IMR-90 (cell line): ENCODE results near the gene RIPK4. TPM values are rescaled to one million over a fixed set of nuclear protein-coding genes. Genes with fewer than 3 reads are reported as not detected.

Experiments
- ATAC-seq: fragments of 200-7000 bp; cut with Tn5 transposase; 2 replicates; pipeline ENCODE4 v1.9.1; 2020; ENCODE audit warnings: low read depth, mild to moderate bottlenecking, moderate library complexity
- BruUV-seq: library from RNA; stranded (reverse); fragments of 400-500 nt; replicated peaks from 2 replicates; lab custom pipeline; 2021; lab: Mats Ljungman, UMichigan
- CTCF ChIA-PET: fragments of 300-600 bp; formaldehyde crosslinking; extraction: SDS; loops from one replicate; lab custom pipeline; 2021; ENCODE audit warnings: antibody characterized with exemption; lab: Yijun Ruan, JAX
- POLR2A ChIA-PET: fragments of 300-600 bp; sonication (Branson Sonifier 250); formaldehyde crosslinking; loops from one replicate; lab custom pipeline; 2022; ENCODE audit warnings: antibody characterized with exemption; ENCODE audit not compliant: unreplicated experiment; lab: Charles Lee
- DNase-seq: peaks from one replicate; pipeline ENCODE4 v3.0.0; 2013
- H2AFZ ChIP-seq: replicated peaks from 2 replicates; pipeline ENCODE3; 2013; ENCODE audit warnings: low read length, mild to moderate bottlenecking; ENCODE audit not compliant: poor library complexity
- H2AK5ac ChIP-seq: 2 replicates; pipeline ENCODE4 v1.6.1; 2013; ENCODE audit warnings: low read depth, low read length, inconsistent platforms
- H2AK9ac ChIP-seq: replicated peaks from 2 replicates; pipeline ENCODE3; 2013; ENCODE audit warnings: mild to moderate bottlenecking, low read depth, low read length, moderate library complexity; ENCODE audit not compliant: poor library complexity
- H2BK120ac ChIP-seq: 2 replicates; pipeline ENCODE4 v1.6.1; 2013; ENCODE audit warnings: low read depth, low read length, inconsistent platforms
- H2BK15ac ChIP-seq: 3 replicates; pipeline ENCODE4 v1.6.1; 2013; ENCODE audit warnings: low read depth, low read length, inconsistent platforms
- H2BK20ac ChIP-seq: 2 replicates; pipeline ENCODE4 v1.6.1; 2013; ENCODE audit warnings: low read depth, mild to moderate bottlenecking, inconsistent platforms, low read length, moderate library complexity
- H2BK5ac ChIP-seq: 2 replicates; pipeline ENCODE4 v1.6.1; 2013; ENCODE audit warnings: mild to moderate bottlenecking, low read depth, low read length, inconsistent platforms; ENCODE audit not compliant: poor library complexity, severe bottlenecking
- H3K14ac ChIP-seq: replicated peaks from 2 replicates; pipeline ENCODE4 v1.6.1; 2013; ENCODE audit warnings: low read depth, low read length, inconsistent platforms
- H3K18ac ChIP-seq: 2 replicates; pipeline ENCODE4 v1.6.1; 2013; ENCODE audit warnings: low read depth, low read length, control low read depth
- H3K23ac ChIP-seq: 2 replicates; pipeline ENCODE4 v1.6.1; 2013; ENCODE audit warnings: low read depth, low read length, inconsistent platforms
- H3K27ac ChIP-seq: 2 replicates; pipeline ENCODE4 v1.5.1; 2013; ENCODE audit warnings: mild to moderate bottlenecking, control low read depth, low read length; ENCODE audit not compliant: insufficient read depth
- H3K27me3 ChIP-seq: 2 replicates; pipeline ENCODE4 v1.6.1; 2013; ENCODE audit warnings: low read length; ENCODE audit not compliant: control insufficient read depth, insufficient read depth
- H3K36me3 ChIP-seq: 2 replicates; pipeline ENCODE4 v1.6.1; 2013; ENCODE audit warnings: low read length, mixed read lengths; ENCODE audit not compliant: control insufficient read depth, insufficient read depth
- H3K4ac ChIP-seq: 2 replicates; pipeline ENCODE4 v1.6.1; 2013; ENCODE audit warnings: low read depth, low read length, inconsistent platforms
- H3K4me1 ChIP-seq: 2 replicates; pipeline ENCODE4 v1.6.1; 2013; ENCODE audit warnings: low read length, mixed read lengths; ENCODE audit not compliant: control insufficient read depth, insufficient read depth
- H3K4me2 ChIP-seq: 2 replicates; pipeline ENCODE4 v1.6.1; 2013; ENCODE audit warnings: low read depth, mild to moderate bottlenecking, control low read depth, low read length, moderate library complexity
- H3K4me3 ChIP-seq: 2 replicates; pipeline ENCODE4 v1.5.1; 2013; ENCODE audit warnings: low read depth, mild to moderate bottlenecking, control low read depth, low read length, moderate library complexity; ENCODE audit not compliant: insufficient read depth
- H3K56ac ChIP-seq: 2 replicates; pipeline ENCODE4 v1.6.1; 2013; ENCODE audit warnings: low read length, inconsistent platforms; ENCODE audit not compliant: insufficient read depth; ENCODE audit errors: extremely low read depth
- H3K79me1 ChIP-seq, 2 experiments: 2 replicates each; pipeline ENCODE4 v1.6.1; 2013; ENCODE audit warnings: low read length in 2 of 2, inconsistent platforms in 1 of 2, low read depth in 1 of 2
- H3K9ac ChIP-seq: 2 replicates; pipeline ENCODE4 v1.6.1; 2013; ENCODE audit warnings: low read depth, low read length, control low read depth
- H3K9me1 ChIP-seq: 2 replicates; pipeline ENCODE4 v1.6.1; 2013; ENCODE audit warnings: low read length, inconsistent platforms; ENCODE audit not compliant: insufficient read depth
- H3K9me3 ChIP-seq: 2 replicates; pipeline ENCODE4 v1.6.1; 2013; ENCODE audit warnings: low read length; ENCODE audit not compliant: control insufficient read depth, insufficient read depth
- H4K20me1 ChIP-seq: 2 replicates; pipeline ENCODE4 v1.6.1; 2013; ENCODE audit warnings: low read length, inconsistent platforms; ENCODE audit not compliant: insufficient read depth
- H4K5ac ChIP-seq: 2 replicates; pipeline ENCODE4 v1.6.1; 2013; ENCODE audit warnings: mild to moderate bottlenecking, low read depth, low read length, control low read depth
- H4K8ac ChIP-seq, 2 experiments: 2 replicates each; pipeline ENCODE4 v1.6.1; 2013; ENCODE audit warnings: low read depth in 2 of 2, low read length in 2 of 2, control low read depth in 1 of 2, inconsistent platforms in 1 of 2
- H4K91ac ChIP-seq: 2 replicates; pipeline ENCODE4 v1.6.1; 2013; ENCODE audit warnings: low read depth, low read length, inconsistent platforms; ENCODE audit not compliant: insufficient read depth
- CTCF ChIP-seq: conservative IDR thresholded peaks from 2 replicates; pipeline ENCODE4 v1.5.1; 2012; ENCODE audit warnings: mild to moderate bottlenecking, low read depth, low read length, improper control_type of control experiment
- MAFK ChIP-seq: IDR thresholded peaks from 2 replicates; pipeline ENCODE4 v1.6.1; 2012; ENCODE audit warnings: low read depth, low read length, improper control_type of control experiment
- MAZ ChIP-seq: IDR thresholded peaks from 2 replicates; pipeline ENCODE4 v1.6.1; 2012; ENCODE audit warnings: low read depth, mild to moderate bottlenecking, low read length, improper control_type of control experiment, moderate library complexity, borderline replicate concordance
- SMC3 ChIP-seq: fragments of 150-350 bp; IDR thresholded peaks from 2 replicates; pipeline ENCODE4 v1.6.1; 2016; ENCODE audit warnings: low read depth, mild to moderate bottlenecking, antibody characterized with exemption, low read length, moderate library complexity
- WGBS, 2 experiments: methylation state at CpG; one replicate each; pipeline versions ENCODE4 v1.1.5 to v1.1.7; 2013; ENCODE audit warnings: missing lambda C conversion rate in 2 of 2; ENCODE audit not compliant: insufficient read length in 1 of 2; ENCODE audit errors: extremely low coverage in 2 of 2; 5-methylcytosine and 5-hydroxymethylcytosine counted together
- dilution Hi-C: fragments of 300-500 bp; cut with HindIII; formaldehyde crosslinking; loops from one replicate; pipeline ENCODE4 v1.14.3; 2018; ENCODE audit warnings: low sequenced_read_pairs; ENCODE audit not compliant: unreplicated experiment
- in situ Hi-C: fragments of 300-500 bp; cut with MboI; formaldehyde crosslinking; loops from 3 replicates; pipeline ENCODE4 v1.14.3; 2019; ENCODE audit warnings: low sequenced_read_pairs, inconsistent platforms, mixed read lengths
- intact Hi-C: fragments of 100-400 bp; cut with micrococcal nuclease; formaldehyde crosslinking; loops from 2 replicates; pipeline ENCODE4 v1.10.0; 2022
- polyA plus RNA-seq, 3 experiments: library from polyadenylated mRNA; depleted of rRNA; stranded (reverse); fragments of >200 nt; gene quantifications; 2 replicates each; pipeline ENCODE4 v1.2.3, GENCODE V29; 2012; ENCODE audit warnings: low replicate concordance in 1 of 3
- total RNA-seq: library from RNA; depleted of rRNA; stranded (reverse); fragments of >200 nt; gene quantifications from 2 replicates; pipeline ENCODE4 v1.2.3, GENCODE V29; 2012

RIPK4 gene
- total and polyA plus RNA-seq, 2 of the 4 experiments (the other 2 are of a cell fraction): under 0.01 to 0.03 TPM

- no peak for TF ChIP-seq SMC3
These were observed 6.4 kb downstream of the RIPK4 start (continued) for GRCh38 chr21:41760411-41760810.

GRCh38 chr21:41759926-41760325 lies 6.9 kb downstream of the RIPK4 start:
- no peak overlapping the region for H3K14ac ChIP-seq
- no peak overlapping the region for H2BK120ac ChIP-seq
- H3K79me1 ChIP-seq: no peaks in the 10 kb centered on the region
- no peak overlapping the region for H3K4me2 ChIP-seq
- no peaks in the 10 kb centered on the region for H4K20me1 ChIP-seq
- no peak overlapping the region for H3K18ac ChIP-seq
- H2AK9ac ChIP-seq: no peak overlapping the region
- intact Hi-C loops: no loop called here
- H4K5ac ChIP-seq: no peak overlapping the region
- ChIA-PET POLR2A (no interaction called here), CTCF (no interaction called here)
- 0 out of 2 replicates have a peak, but pooled peaks cover 2% of the 10 kb centered on the region for H3K9me3 ChIP-seq
- no peak overlapping the region for H3K9ac ChIP-seq
- no peak overlapping the region for H3K23ac ChIP-seq
- no peak overlapping the region for H4K91ac ChIP-seq
- no TSS peak for BruUV-seq
- no peak overlapping the region for H3K27ac ChIP-seq
- H3K9me1 ChIP-seq: peaks cover 4% of the 10 kb centered on the region; the same call in 1 of the 2 replicates
- no peaks in the 10 kb centered on the region for H3K36me3 ChIP-seq
- ATAC-seq: no peak
- H3K4me1 ChIP-seq: peaks cover 2% of the 10 kb centered on the region; the same call in 1 of the 2 replicates
- H2BK20ac ChIP-seq: no peak overlapping the region
- TF ChIP-seq CTCF (no peak), MAFK (no peak), MAZ (no peak)
- no peak overlapping the region for H3K56ac ChIP-seq
- H2AFZ ChIP-seq: no peak overlapping the region
- no peak overlapping the region for H2BK15ac ChIP-seq
- H3K4ac ChIP-seq: no peak overlapping the region
- peaks cover 53% of the 10 kb centered on the region for H3K27me3 ChIP-seq
- H2BK5ac ChIP-seq: no peak overlapping the region
- H4K8ac ChIP-seq: no peak overlapping the region
- no peak for DNase-seq
- in situ Hi-C loops: no loop called here
- 100% methylated on average over 1 of the region's 5 CpGs; no CpG with 5 or more reads in 1 of the 2 experiments for WGBS, 2 experiments
- dilution Hi-C loops: no loop called here
- H2AK5ac ChIP-seq: no peak overlapping the region
- no peak overlapping the region for H3K4me3 ChIP-seq
